H1 (cell line): Measurements from ENCODE around the gene PLA2G4F. TPM values are rescaled to one million over a fixed set of nuclear protein-coding genes. Genes with fewer than 3 reads are reported as not detected.

ENCODE experiments used
- CTCF ChIA-PET: fragments of 300-600 bp; sonication (Branson Sonifier 250); formaldehyde crosslinking; loops from one replicate; lab custom pipeline; 2021; ENCODE audit not compliant: partially characterized antibody; lab: Charles Lee
- POLR2A ChIA-PET: fragments of 300-600 bp; sonication (Branson Sonifier 250); formaldehyde crosslinking; loops from one replicate; lab custom pipeline; 2021; ENCODE audit warnings: inconsistent platforms; ENCODE audit not compliant: partially characterized antibody; lab: Charles Lee
- DNase-seq, 2 experiments: peaks; one replicate each; pipeline versions ENCODE4 v3.0.0 to v3.0.0-alpha.2; 2010 to 2022; ENCODE audit warnings: low spot score in 2 of 2, low read depth in 1 of 2, mixed read lengths in 1 of 2
- FAIRE-seq: peaks from 2 replicates; lab custom pipeline; 2011; peaks lifted over from hg19 to GRCh38; lab: Jason Lieb, UNC
- H2AFZ ChIP-seq: 2 replicates; pipeline ENCODE4 v1.8.1; 2012; ENCODE audit warnings: low read length, inconsistent platforms
- H2AK5ac ChIP-seq: 2 replicates; pipeline ENCODE4 v1.6.1; 2013; ENCODE audit warnings: low read depth, low read length
- H2BK120ac ChIP-seq: replicated peaks from 2 replicates; pipeline ENCODE3; 2013; ENCODE audit warnings: low read depth, low read length, inconsistent platforms
- H2BK12ac ChIP-seq: 2 replicates; pipeline ENCODE4 v1.6.1; 2013; ENCODE audit warnings: low read depth, low read length
- H2BK15ac ChIP-seq: 2 replicates; pipeline ENCODE4 v1.6.1; 2013; ENCODE audit warnings: low read length
- H2BK20ac ChIP-seq: 2 replicates; pipeline ENCODE4 v1.6.1; 2013; ENCODE audit warnings: low read length
- H2BK5ac ChIP-seq: 2 replicates; pipeline ENCODE4 v1.6.1; 2013; ENCODE audit warnings: low read depth, low read length
- H3K14ac ChIP-seq: 2 replicates; pipeline ENCODE4 v1.6.1; 2013; ENCODE audit warnings: inconsistent platforms; ENCODE audit not compliant: insufficient read length
- H3K18ac ChIP-seq: 2 replicates; pipeline ENCODE4 v1.6.1; 2013; ENCODE audit warnings: low read length; ENCODE audit errors: extremely low read depth
- H3K23ac ChIP-seq: 2 replicates; pipeline ENCODE4 v1.6.1; 2013; ENCODE audit warnings: inconsistent platforms; ENCODE audit not compliant: insufficient read length
- H3K23me2 ChIP-seq: 2 replicates; pipeline ENCODE4 v1.6.1; 2013; ENCODE audit warnings: low read depth, low read length
- H3K27ac ChIP-seq: 2 replicates; pipeline ENCODE4 v1.6.1; 2011; ENCODE audit warnings: low read depth, low read length, inconsistent platforms
- H3K27me3 ChIP-seq, 4 experiments: replicated peaks in 1 of 4; 1 replicate in 1 of 4; 2 replicates in 3 of 4; pipeline versions ENCODE4 v1.6.1 to v1.8.1; 2011 to 2013; ENCODE audit warnings: low read length in 3 of 4, mild to moderate bottlenecking in 3 of 4, inconsistent platforms in 2 of 4, mixed read lengths in 2 of 4, moderate library complexity in 1 of 4; ENCODE audit not compliant: control insufficient read depth in 3 of 4, insufficient read depth in 3 of 4; ENCODE audit errors: extremely low read depth in 1 of 4
- H3K36me3 ChIP-seq, 4 experiments: 2 replicates each; pipeline versions ENCODE4 v1.6.1 to v1.8.1; 2011 to 2013; ENCODE audit warnings: mild to moderate bottlenecking in 4 of 4, low read length in 3 of 4, moderate library complexity in 2 of 4, control low read depth in 1 of 4, inconsistent platforms in 1 of 4; ENCODE audit not compliant: insufficient read depth in 4 of 4, control insufficient read depth in 2 of 4
- H3K4ac ChIP-seq: replicated peaks from 2 replicates; pipeline ENCODE3; 2013; ENCODE audit warnings: low read length, low read depth, mixed read lengths, inconsistent platforms; ENCODE audit not compliant: insufficient read length
- H3K4me1 ChIP-seq, 4 experiments: replicated peaks in 1 of 4; 1 replicate in 1 of 4; 2 replicates in 3 of 4; pipeline versions ENCODE4 v1.6.1 to v1.8.1; 2011 to 2013; ENCODE audit warnings: low read length in 3 of 4, inconsistent platforms in 2 of 4, mixed read lengths in 1 of 4; ENCODE audit not compliant: insufficient read depth in 4 of 4, control insufficient read depth in 3 of 4
- H3K4me2 ChIP-seq, 2 experiments: 2 replicates each; pipeline versions ENCODE4 v1.6.1 to v1.8.1; 2011 to 2013; ENCODE audit warnings: low read depth in 2 of 2, low read length in 2 of 2, control low read depth in 1 of 2, inconsistent platforms in 1 of 2, mild to moderate bottlenecking in 1 of 2; ENCODE audit not compliant: insufficient read depth in 1 of 2
- H3K4me3 ChIP-seq, 4 experiments: fragments of 200-600, 300-600 bp in 1 of 4; sonication (generic), shearing (Covaris generic), sonication (Bioruptor Twin) in 1 of 4; 2 replicates each; pipeline versions ENCODE4 v1.5.1 to v1.8.1; 2011 to 2016; ENCODE audit warnings: low read length in 4 of 4, low read depth in 3 of 4, control low read depth in 2 of 4, inconsistent platforms in 2 of 4, mild to moderate bottlenecking in 2 of 4, mixed read lengths in 1 of 4, moderate library complexity in 1 of 4; ENCODE audit not compliant: insufficient read depth in 2 of 4; ENCODE audit errors: extremely low read depth in 1 of 4
- H3K56ac ChIP-seq: replicated peaks from 2 replicates; pipeline ENCODE3; 2013; ENCODE audit warnings: low read depth, mild to moderate bottlenecking, mixed read lengths, low read length, inconsistent platforms; ENCODE audit not compliant: insufficient read length
- H3K79me1 ChIP-seq: 2 replicates; pipeline ENCODE4 v1.6.1; 2013; ENCODE audit warnings: low read depth, low read length, control low read depth
- H3K79me2 ChIP-seq, 2 experiments: 2 replicates each; pipeline versions ENCODE4 v1.6.1 to v1.8.1; 2012 to 2013; ENCODE audit warnings: low read length in 2 of 2, mild to moderate bottlenecking in 2 of 2, inconsistent platforms in 1 of 2; ENCODE audit not compliant: insufficient read depth in 2 of 2, control insufficient read depth in 1 of 2
- H3K9ac ChIP-seq, 4 experiments: replicated peaks in 1 of 4; 1 replicate in 1 of 4; 2 replicates in 3 of 4; pipeline versions ENCODE4 v1.6.1 to v1.8.1; 2011 to 2013; ENCODE audit warnings: low read depth in 3 of 4, low read length in 3 of 4, control low read depth in 2 of 4, mild to moderate bottlenecking in 2 of 4, moderate library complexity in 2 of 4, inconsistent platforms in 1 of 4; ENCODE audit errors: extremely low read depth in 1 of 4
- H3K9me3 ChIP-seq, 2 experiments: 2 replicates each; pipeline versions ENCODE4 v1.6.1 to v1.8.1; 2012 to 2013; ENCODE audit warnings: mild to moderate bottlenecking in 2 of 2, moderate library complexity in 2 of 2, control low read depth in 1 of 2, inconsistent platforms in 1 of 2, low read depth in 1 of 2, low read length in 1 of 2, mixed read lengths in 1 of 2; ENCODE audit not compliant: insufficient read depth in 2 of 2
- H4K20me1 ChIP-seq, 2 experiments: replicated peaks in 1 of 2; 2 replicates each; pipeline versions ENCODE3 to v1.8.1; 2011 to 2013; ENCODE audit warnings: inconsistent platforms in 2 of 2, low read length in 2 of 2, mild to moderate bottlenecking in 1 of 2; ENCODE audit not compliant: insufficient read depth in 2 of 2, control insufficient read depth in 1 of 2
- H4K5ac ChIP-seq: 2 replicates; pipeline ENCODE4 v1.6.1; 2013; ENCODE audit warnings: low read length, low read depth, mixed read lengths, inconsistent platforms; ENCODE audit not compliant: insufficient read length
- H4K8ac ChIP-seq: 2 replicates; pipeline ENCODE4 v1.8.0; 2013; ENCODE audit warnings: mild to moderate bottlenecking, moderate library complexity, low read length, inconsistent platforms; ENCODE audit not compliant: insufficient read depth; ENCODE audit errors: extremely low read depth
- H4K91ac ChIP-seq: replicated peaks from 2 replicates; pipeline ENCODE3; 2013; ENCODE audit warnings: low read length, mixed read lengths, inconsistent platforms; ENCODE audit not compliant: insufficient read length
- BACH1 ChIP-seq: IDR thresholded peaks from 2 replicates; pipeline ENCODE4 v1.6.1; 2012; ENCODE audit warnings: low read length, improper control_type of control experiment
- CTCF ChIP-seq, 3 experiments: IDR thresholded peaks; 1 replicate in 2 of 3; 2 replicates in 1 of 3; pipeline versions ENCODE4 v1.5.1 to v1.6.1; 2011; ENCODE audit warnings: low read length in 3 of 3, mild to moderate bottlenecking in 3 of 3, inconsistent platforms in 2 of 3, low read depth in 1 of 3, moderate library complexity in 1 of 3; ENCODE audit not compliant: insufficient read depth in 1 of 3; ENCODE audit errors: control extremely low read depth in 1 of 3
- NRF1 ChIP-seq: IDR thresholded peaks from 2 replicates; pipeline ENCODE4 v1.6.1; 2011; ENCODE audit warnings: mild to moderate bottlenecking, low read depth, low read length, improper control_type of control experiment
- RFX5 ChIP-seq: IDR thresholded peaks from 2 replicates; pipeline ENCODE4 v1.6.1; 2011; ENCODE audit warnings: low read depth, low read length, improper control_type of control experiment, borderline replicate concordance
- SP2 ChIP-seq: IDR thresholded peaks from 2 replicates; pipeline ENCODE4 v1.6.1; 2012; ENCODE audit warnings: mild to moderate bottlenecking, low read length, inconsistent platforms
- TAF7 ChIP-seq: optimal IDR thresholded peaks from 2 replicates; pipeline ENCODE3; 2011; ENCODE audit warnings: low read depth, mild to moderate bottlenecking, inconsistent platforms, low read length, moderate library complexity, borderline replicate concordance
- TBP ChIP-seq: IDR thresholded peaks from 2 replicates; pipeline ENCODE4 v1.6.1; 2011; ENCODE audit warnings: low read depth, low read length, improper control_type of control experiment
- WGBS, 2 experiments: shearing (Covaris generic) in 1 of 2; methylation state at CpG; one replicate each; pipeline versions ENCODE4 v1.1.6 to v1.1.7; 2013 to 2015; ENCODE audit warnings: low lambda C conversion rate in 2 of 2, mixed read lengths in 2 of 2, inconsistent platforms in 1 of 2, low coverage in 1 of 2, missing lambda C conversion rate in 1 of 2; ENCODE audit not compliant: insufficient replicate concordance in 2 of 2, insufficient coverage in 1 of 2, insufficient read length in 1 of 2; ENCODE audit errors: extremely low coverage in 1 of 2, missing lambda C conversion rate in 1 of 2; 5-methylcytosine and 5-hydroxymethylcytosine counted together
- polyA plus RNA-seq, 7 experiments: library from polyadenylated mRNA; depleted of rRNA in 3 of 7; stranded (reverse) in 5 of 7; unstranded in 2 of 7; fragments of >200 nt in 5 of 7; fragments of 200-250 nt in 2 of 7; gene quantifications; 1 replicate in 5 of 7; 2 replicates in 1 of 7; 4 replicates in 1 of 7; pipeline versions ENCODE4 v1.2.1 to v1.2.3, GENCODE V29; 2011 to 2013; ENCODE audit warnings: missing spikeins in 2 of 7, mixed read lengths in 2 of 7
- total RNA-seq: library from RNA; stranded (reverse); fragmentation: NEBNext Ultra II Directional; extraction: Animal tissue kit (Norgen Biotek cat#: 25700); gene quantifications from 2 replicates; pipeline ENCODE4 v1.2.1, GENCODE V29; 2021
- TF ChIP-seq, protein P1 (sequence below): IDR thresholded peaks from 2 replicates; pipeline ENCODE4 v1.6.1; 2012; ENCODE audit warnings: inconsistent platforms

Gene PLA2G4F
- total and polyA plus RNA-seq, 2 of the 8 experiments (the other 6 are each of a cell fraction or from before 2014, with no cell fraction given): not detected

- Histone ChIP-seq H3K79me2 (no peaks in the 10 kb centered on the region), H2AK5ac (no peak overlapping the region), H2BK20ac (no peak overlapping the region)
- TF ChIP-seq BACH1 (no peak), TAF7 (no peak), SP2 (no peak), TBP (no peak), NRF1 (no peak), CTCF (IDR thresholded peaks at IDR 0.05; ENCODE audit: control extremely low read depth in 1 of 3, insufficient read depth in 1 of 3, low read depth in 1 of 3, low read length in 3 of 3) (no peak), RFX5 (no peak)
- TF ChIP-seq, protein P1, sequence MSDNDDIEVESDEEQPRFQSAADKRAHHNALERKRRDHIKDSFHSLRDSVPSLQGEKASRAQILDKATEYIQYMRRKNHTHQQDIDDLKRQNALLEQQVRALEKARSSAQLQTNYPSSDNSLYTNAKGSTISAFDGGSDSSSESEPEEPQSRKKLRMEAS: no peak
- TF ChIP-seq, all 59 proteins: peak for 0
- H3K56ac ChIP-seq: no peak overlapping the region
- CTCF ChIA-PET: interaction anchor here (1.0 to 22.6 kb wide), 6 partner anchors 6 to 151 kb away, joined by 3 to 416 read pairs (median 44); no protein-coding TSS in a partner anchor
- no peaks in the 10 kb centered on the region for H3K23me2 ChIP-seq
- no peak overlapping the region for H2BK12ac ChIP-seq
- H3K9ac ChIP-seq: no peak overlapping the region
- H4K91ac ChIP-seq: no peak overlapping the region
- no peak overlapping the region for H2BK5ac ChIP-seq
- H3K4ac ChIP-seq: no peak overlapping the region
- peaks cover 4 to 8% of the 10 kb centered on the region in 2 experiments; a peak in 1 of 4 replicates for H3K9me3 ChIP-seq
- no peak overlapping the region for H2BK15ac ChIP-seq
- H3K23ac ChIP-seq: no peak overlapping the region
- FAIRE-seq (no peak), DNase-seq (no peak)
- H3K79me1 ChIP-seq: no peaks in the 10 kb centered on the region
- H2BK120ac ChIP-seq: no peak overlapping the region
- no peak overlapping the region; the same call in 1 of the 2 replicates for H3K27ac ChIP-seq
- H4K5ac ChIP-seq: no peak overlapping the region
- H4K8ac ChIP-seq: no peak overlapping the region
- no peak overlapping the region for H3K18ac ChIP-seq
- H3K4me3 ChIP-seq: no peak overlapping the region
- no peaks in the 10 kb centered on the region for H3K4me1 ChIP-seq
- POLR2A ChIA-PET: no interaction called here
- no peaks in the 10 kb centered on the region for H4K20me1 ChIP-seq
- no peak overlapping the region for H2AFZ ChIP-seq
- no peak overlapping the region for H3K4me2 ChIP-seq
- H3K14ac ChIP-seq: no peak overlapping the region
- no peaks in the 10 kb centered on the region for H3K36me3 ChIP-seq
- H3K27me3 ChIP-seq: no peaks in the 10 kb centered on the region
- WGBS, 2 experiments: 88% methylated on average over 8 of the region's 8 CpGs; no CpG with 5 or more reads in 1 of the 2 experiments
These were observed 15.9 kb downstream of the PLA2G4F start for GRCh38 chr15:42140383-42141070.
